ENCODE measurements around the gene GRM8.

The GRM8 gene

DNA sequence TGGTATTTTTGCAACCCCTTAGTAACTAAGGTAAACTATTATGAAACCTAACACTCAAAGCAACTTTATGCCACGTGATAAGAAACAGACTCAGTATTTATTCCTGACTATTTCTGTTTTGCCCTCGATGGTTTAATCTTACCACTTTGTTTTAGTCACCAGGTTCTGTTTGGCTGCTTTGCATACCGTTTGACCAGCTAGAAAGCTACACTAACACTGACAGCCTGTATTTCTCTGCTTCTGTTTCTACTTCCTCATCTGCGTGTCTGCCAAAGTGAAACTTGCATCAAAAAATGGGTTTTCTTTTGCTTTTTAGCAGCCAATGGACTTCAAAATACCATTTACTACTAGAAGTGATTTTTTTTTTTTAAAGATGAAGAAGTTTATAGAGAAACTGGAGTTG, 802.5 kb downstream of the GRM8 start:
- in situ Hi-C loops (cut with MboI; ENCODE audit: low sequenced_read_pairs, unreplicated experiment): no loop called here
- TF ChIP-seq, protein P1, sequence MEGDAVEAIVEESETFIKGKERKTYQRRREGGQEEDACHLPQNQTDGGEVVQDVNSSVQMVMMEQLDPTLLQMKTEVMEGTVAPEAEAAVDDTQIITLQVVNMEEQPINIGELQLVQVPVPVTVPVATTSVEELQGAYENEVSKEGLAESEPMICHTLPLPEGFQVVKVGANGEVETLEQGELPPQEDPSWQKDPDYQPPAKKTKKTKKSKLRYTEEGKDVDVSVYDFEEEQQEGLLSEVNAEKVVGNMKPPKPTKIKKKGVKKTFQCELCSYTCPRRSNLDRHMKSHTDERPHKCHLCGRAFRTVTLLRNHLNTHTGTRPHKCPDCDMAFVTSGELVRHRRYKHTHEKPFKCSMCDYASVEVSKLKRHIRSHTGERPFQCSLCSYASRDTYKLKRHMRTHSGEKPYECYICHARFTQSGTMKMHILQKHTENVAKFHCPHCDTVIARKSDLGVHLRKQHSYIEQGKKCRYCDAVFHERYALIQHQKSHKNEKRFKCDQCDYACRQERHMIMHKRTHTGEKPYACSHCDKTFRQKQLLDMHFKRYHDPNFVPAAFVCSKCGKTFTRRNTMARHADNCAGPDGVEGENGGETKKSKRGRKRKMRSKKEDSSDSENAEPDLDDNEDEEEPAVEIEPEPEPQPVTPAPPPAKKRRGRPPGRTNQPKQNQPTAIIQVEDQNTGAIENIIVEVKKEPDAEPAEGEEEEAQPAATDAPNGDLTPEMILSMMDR (IDR thresholded peaks at IDR 0.05; ENCODE audit: borderline replicate concordance, control extremely low read depth, extremely low read depth, insufficient read depth, missing control alignments): no peak
- DNase-seq (ENCODE audit: low spot score): peak; percentile 1

DNA sequence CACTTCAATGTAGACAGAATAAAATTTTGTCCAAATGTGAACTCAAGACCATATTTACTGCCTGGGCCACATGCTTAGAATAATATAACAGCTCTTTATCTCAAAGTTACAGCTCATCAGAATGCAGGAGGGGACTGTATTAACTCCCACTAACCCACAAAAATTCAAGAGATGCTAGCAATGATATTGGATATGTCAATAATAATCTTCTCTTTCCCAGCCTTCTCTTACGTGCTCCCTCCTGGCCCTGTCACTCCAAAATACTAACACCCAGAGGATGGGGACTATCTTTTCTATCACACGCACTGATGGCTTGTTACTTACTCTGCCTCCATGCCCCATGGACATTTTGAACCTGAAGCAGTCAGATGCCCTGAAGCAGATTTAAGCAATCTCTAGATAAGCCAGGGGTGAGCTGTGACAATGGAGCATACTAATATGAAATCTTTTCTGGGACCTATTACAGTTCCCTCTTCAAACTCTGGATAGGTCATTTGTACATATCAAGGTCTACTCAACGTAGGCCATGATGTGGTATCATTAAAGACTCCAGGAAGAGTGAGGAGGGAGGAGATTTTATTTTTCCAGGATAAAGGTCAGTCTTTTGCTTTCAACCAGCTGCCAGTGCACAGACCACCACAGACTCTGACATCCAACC, 803.0 kb downstream of the GRM8 start:
- TF ChIP-seq, protein P1 (IDR thresholded peaks at IDR 0.05; ENCODE audit: borderline replicate concordance, control extremely low read depth, extremely low read depth, insufficient read depth, missing control alignments): no peak
- in situ Hi-C loops (cut with MboI; ENCODE audit: low sequenced_read_pairs, unreplicated experiment): no loop called here
- no peak for DNase-seq (ENCODE audit: low spot score)

DNA sequence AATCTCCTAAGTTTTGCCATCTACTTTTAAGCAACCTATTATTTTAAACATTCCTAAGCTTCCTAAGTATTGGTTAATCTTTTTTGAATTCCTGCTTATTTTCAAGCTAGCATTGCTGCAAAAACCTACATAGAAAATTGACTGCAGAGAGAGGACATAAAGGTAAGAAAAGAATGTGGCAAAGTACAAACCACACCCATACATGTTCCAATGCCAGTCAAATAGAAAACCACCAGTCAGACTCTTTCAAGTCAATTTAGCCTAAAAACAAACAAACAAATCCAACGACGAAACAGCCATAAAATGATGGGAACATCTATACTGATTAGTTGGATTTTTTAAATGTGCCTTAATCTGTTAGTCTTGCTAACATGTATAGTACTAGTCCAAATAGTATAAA, 804.8 kb downstream of the GRM8 start:
- TF ChIP-seq, protein P1 (IDR thresholded peaks at IDR 0.05; ENCODE audit: borderline replicate concordance, control extremely low read depth, extremely low read depth, insufficient read depth, missing control alignments): no peak
- in situ Hi-C loops (cut with MboI; ENCODE audit: low sequenced_read_pairs, unreplicated experiment): no loop called here
- no peak for DNase-seq (ENCODE audit: low spot score)

DNA sequence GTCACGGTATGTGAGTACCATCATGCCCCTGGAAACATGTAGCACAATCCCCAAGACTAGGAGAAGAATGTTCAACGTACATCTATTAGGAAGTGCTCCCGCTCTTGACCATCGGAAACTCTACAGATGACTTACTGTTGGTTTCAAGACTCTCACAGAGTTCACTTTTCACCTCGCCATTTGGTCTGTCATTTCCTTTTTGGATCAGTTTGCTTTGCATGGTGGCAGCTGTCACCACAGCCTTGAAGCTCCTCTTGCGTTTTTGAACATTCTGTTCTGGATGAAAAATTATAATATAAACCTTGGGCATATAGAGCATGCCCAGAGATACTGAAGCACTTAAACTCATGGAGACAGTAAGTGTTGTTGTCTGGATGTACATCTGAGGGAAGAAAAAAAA, 806.8 kb downstream of the GRM8 start:
- DNase-seq (ENCODE audit: low spot score): no peak
- TF ChIP-seq, protein P1 (IDR thresholded peaks at IDR 0.05; ENCODE audit: borderline replicate concordance, control extremely low read depth, extremely low read depth, insufficient read depth, missing control alignments): no peak
- in situ Hi-C loops (cut with MboI; ENCODE audit: low sequenced_read_pairs, unreplicated experiment): no loop called here

DNA sequence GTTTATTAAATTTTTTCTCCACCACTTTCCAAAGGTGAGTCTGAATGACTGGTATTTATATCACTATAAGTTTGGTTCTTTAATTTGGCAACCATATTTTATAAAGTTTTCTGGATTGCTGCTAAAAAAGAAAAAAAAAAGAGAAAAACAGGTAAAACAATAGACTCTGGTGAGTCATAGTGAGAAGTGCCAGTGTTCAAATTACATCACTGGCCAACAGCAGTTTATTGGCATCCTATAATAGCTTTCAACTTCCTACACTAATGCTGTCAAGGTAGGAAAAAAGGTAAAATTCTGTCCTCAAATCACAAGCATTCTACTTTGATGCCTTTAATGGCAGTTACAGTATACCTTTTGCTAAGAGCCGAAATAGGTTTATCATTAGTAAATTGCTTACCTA, 808.8 kb downstream of the GRM8 start:
- DNase-seq (ENCODE audit: low spot score): no peak
- TF ChIP-seq, protein P1 (IDR thresholded peaks at IDR 0.05; ENCODE audit: borderline replicate concordance, control extremely low read depth, extremely low read depth, insufficient read depth, missing control alignments): no peak
- in situ Hi-C loops (cut with MboI; ENCODE audit: low sequenced_read_pairs, unreplicated experiment): no loop called here

DNA sequence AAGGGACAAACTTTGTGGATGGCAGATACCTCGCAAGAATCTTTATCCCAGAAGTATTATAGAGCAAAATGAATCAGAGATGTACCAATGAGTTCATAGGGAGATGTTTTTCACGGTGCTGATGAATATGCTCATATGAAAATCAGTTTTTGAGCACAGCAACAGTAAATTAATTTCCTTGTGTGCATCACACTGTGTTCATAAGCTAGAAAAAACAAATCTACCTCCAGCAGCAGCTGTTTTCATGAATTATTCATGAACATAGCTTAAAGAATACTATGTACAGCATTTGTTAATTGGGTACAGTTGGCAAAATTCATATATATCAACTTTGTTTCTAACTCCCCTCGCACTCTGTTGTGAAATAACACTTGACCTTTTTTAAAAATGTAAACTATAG, 809.8 kb downstream of the GRM8 start:
- TF ChIP-seq, protein P1 (IDR thresholded peaks at IDR 0.05; ENCODE audit: borderline replicate concordance, control extremely low read depth, extremely low read depth, insufficient read depth, missing control alignments): no peak
- in situ Hi-C loops (cut with MboI; ENCODE audit: low sequenced_read_pairs, unreplicated experiment): no loop called here

More for the DNA sequence above, 809.8 kb downstream of the GRM8 start:
- DNase-seq (ENCODE audit: low spot score): no peak

Data from GM13976 (cell line).